ENCODE results near the gene YIPF3. TPM values are rescaled to one million over a fixed set of nuclear protein-coding genes. Genes with fewer than 3 reads are reported as not detected.
"Not testable (repeated sequence)": the region's sequence is repeated elsewhere in the genome, so short reads cannot be mapped to it uniquely, and the experiment has no call there.

The YIPF3 gene
- total RNA-seq, 1 donor from 2014 or later: 54.3 TPM

DNA sequence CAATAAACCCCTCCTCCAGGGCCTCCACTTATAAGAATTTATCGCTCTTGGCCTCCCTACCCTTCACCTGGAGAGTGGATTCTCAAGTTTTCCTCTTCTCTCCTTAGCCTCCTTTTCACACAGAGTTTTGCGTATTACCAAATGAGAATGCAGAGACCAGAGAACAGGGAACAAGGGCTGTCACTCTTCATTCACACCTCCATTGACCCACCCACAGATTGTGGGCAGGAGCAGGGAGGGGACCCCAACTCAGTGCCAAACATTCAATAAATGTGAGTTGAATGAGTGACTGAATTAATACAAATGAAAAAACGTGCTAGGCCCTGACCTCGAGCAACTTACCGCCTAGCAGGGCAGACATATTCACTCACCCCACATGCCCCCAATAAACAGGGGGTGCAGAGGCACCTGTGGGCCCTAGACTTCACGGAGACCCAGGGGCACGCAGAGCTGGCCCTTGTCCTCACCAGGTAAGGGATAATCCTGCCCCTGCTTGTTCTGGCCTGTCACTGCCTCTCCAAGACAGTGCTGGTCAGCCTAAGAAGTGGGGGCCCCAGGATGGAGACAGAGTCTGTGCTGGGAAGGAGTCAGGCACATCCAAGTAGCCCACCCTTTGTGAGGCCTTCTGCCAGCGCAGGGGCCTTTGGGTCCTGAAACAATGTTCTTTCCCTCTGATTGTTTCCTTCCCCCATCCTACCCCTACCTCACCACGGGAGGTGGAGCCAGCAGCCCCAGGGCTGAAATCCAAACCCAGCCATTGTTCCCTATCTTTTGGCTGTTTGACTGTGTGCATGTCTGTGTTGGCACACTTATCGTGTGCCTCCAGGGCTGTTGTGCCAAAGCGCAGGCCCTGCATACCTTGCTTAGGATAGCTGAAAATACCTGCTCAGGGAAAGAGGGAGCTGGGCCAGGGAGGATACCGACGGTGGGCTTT lies 47.7 kb downstream of the YIPF3 start:
- Histone ChIP-seq H3K27me3 (ENCODE audit: control insufficient read depth in 3 of 3, insufficient read depth in 3 of 3, low read length in 3 of 3) (peaks cover 0 to 12% (median 3%) of the 10 kb centered on the region in 3 donors), H3K27ac (ENCODE audit: low read depth, low read length) (no peak overlapping the region), H3K4me1 (ENCODE audit: control insufficient read depth in 3 of 3, insufficient read depth in 3 of 3, low read length in 3 of 3) (no peaks in the 10 kb centered on the region), H3K9ac (ENCODE audit: low read depth in 1 of 3, low read length in 3 of 3) (no peak overlapping the region), H3K4me3 (ENCODE audit: low read length in 3 of 3) (no peak overlapping the region), H3K9me3 (ENCODE audit: control insufficient read depth in 3 of 3, low read length in 3 of 3) (no peaks in the 10 kb centered on the region), H3K36me3 (ENCODE audit: control insufficient read depth in 3 of 3, insufficient read depth in 3 of 3, low read length in 3 of 3) (no peaks in the 10 kb centered on the region)

DNA sequence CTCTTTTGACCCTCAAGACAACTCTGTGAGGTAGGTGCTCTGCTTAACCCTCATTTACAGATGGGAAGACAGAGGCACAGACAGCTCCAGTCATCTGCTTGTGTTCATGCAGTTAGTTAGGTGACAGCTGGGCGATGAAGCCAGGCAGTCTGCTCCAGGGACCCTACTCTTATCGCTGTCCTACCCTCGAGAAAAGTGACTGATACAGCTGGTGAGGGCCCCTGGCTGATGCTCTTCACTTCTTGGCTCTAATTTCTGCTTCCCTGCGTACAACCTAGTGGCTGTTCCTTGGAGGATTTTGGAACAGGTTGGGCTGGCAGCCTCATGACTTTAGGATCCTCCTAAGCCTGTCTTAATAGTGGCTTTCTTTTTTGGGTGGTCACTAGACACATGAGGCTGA lies 48.5 kb downstream of the YIPF3 start:
- H3K9me3 ChIP-seq (ENCODE audit: control insufficient read depth in 3 of 3, low read length in 3 of 3): no peaks in the 10 kb centered on the region
- H3K9ac ChIP-seq (ENCODE audit: low read depth in 1 of 3, low read length in 3 of 3): no peak overlapping the region
- H3K4me3 ChIP-seq (ENCODE audit: low read length in 3 of 3): no peak overlapping the region
- no peaks in the 10 kb centered on the region for H3K36me3 ChIP-seq (ENCODE audit: control insufficient read depth in 3 of 3, insufficient read depth in 3 of 3, low read length in 3 of 3)
- no peaks in the 10 kb centered on the region for H3K4me1 ChIP-seq (ENCODE audit: control insufficient read depth in 3 of 3, insufficient read depth in 3 of 3, low read length in 3 of 3)
- H3K27me3 ChIP-seq (ENCODE audit: control insufficient read depth in 3 of 3, insufficient read depth in 3 of 3, low read length in 3 of 3): peaks cover 0 to 12% (median 6%) of the 10 kb centered on the region in 3 donors
- no peak overlapping the region for H3K27ac ChIP-seq (ENCODE audit: low read depth, low read length)

- H3K36me3 ChIP-seq (ENCODE audit: control insufficient read depth in 3 of 3, insufficient read depth in 3 of 3, low read length in 3 of 3): no peaks in the 10 kb centered on the region
- H3K9me3 ChIP-seq (ENCODE audit: control insufficient read depth in 3 of 3, low read length in 3 of 3): no peaks in the 10 kb centered on the region
- H3K27ac ChIP-seq (ENCODE audit: low read depth, low read length): no peak overlapping the region
- peaks cover 0 to 13% (median 8%) of the 10 kb centered on the region in 3 donors for H3K27me3 ChIP-seq (ENCODE audit: control insufficient read depth in 3 of 3, insufficient read depth in 3 of 3, low read length in 3 of 3)
- no peak overlapping the region for H3K4me3 ChIP-seq (ENCODE audit: low read length in 3 of 3)
- H3K9ac ChIP-seq (ENCODE audit: low read depth in 1 of 3, low read length in 3 of 3): no peak overlapping the region
- no peaks in the 10 kb centered on the region for H3K4me1 ChIP-seq (ENCODE audit: control insufficient read depth in 3 of 3, insufficient read depth in 3 of 3, low read length in 3 of 3)
Observed at GRCh38 chr6:43467752-43468151, 49.0 kb downstream of the YIPF3 start.

GRCh38 chr6:43467265-43467664 lies 49.5 kb downstream of the YIPF3 start:
- not testable (repeated sequence) for H3K9ac ChIP-seq (ENCODE audit: low read depth in 1 of 3, low read length in 3 of 3); H3K4me1 ChIP-seq (ENCODE audit: control insufficient read depth in 3 of 3, insufficient read depth in 3 of 3, low read length in 3 of 3); H3K36me3 ChIP-seq (ENCODE audit: control insufficient read depth in 3 of 3, insufficient read depth in 3 of 3, low read length in 3 of 3); H3K27ac ChIP-seq (ENCODE audit: low read depth, low read length); H3K9me3 ChIP-seq (ENCODE audit: control insufficient read depth in 3 of 3, low read length in 3 of 3); H3K4me3 ChIP-seq (ENCODE audit: low read length in 3 of 3)
- H3K27me3 ChIP-seq (ENCODE audit: control insufficient read depth in 3 of 3, insufficient read depth in 3 of 3, low read length in 3 of 3): peaks cover 5 to 16% (median 8%) of the 10 kb centered on the region in 3 donors

GRCh38 chr6:43465948-43466347 lies 50.8 kb downstream of the YIPF3 start:
- Histone ChIP-seq H3K4me1 (ENCODE audit: control insufficient read depth in 3 of 3, insufficient read depth in 3 of 3, low read length in 3 of 3) (no peaks in the 10 kb centered on the region), H3K27ac (ENCODE audit: low read depth, low read length) (no peak overlapping the region), H3K9ac (ENCODE audit: low read depth in 1 of 3, low read length in 3 of 3) (no peak overlapping the region), H3K36me3 (ENCODE audit: control insufficient read depth in 3 of 3, insufficient read depth in 3 of 3, low read length in 3 of 3) (no peaks in the 10 kb centered on the region), H3K27me3 (ENCODE audit: control insufficient read depth in 3 of 3, insufficient read depth in 3 of 3, low read length in 3 of 3) (peaks cover 8 to 16% (median 12%) of the 10 kb centered on the region in 3 donors), H3K9me3 (ENCODE audit: control insufficient read depth in 3 of 3, low read length in 3 of 3) (no peaks in the 10 kb centered on the region), H3K4me3 (ENCODE audit: low read length in 3 of 3) (no peak overlapping the region)

DNA sequence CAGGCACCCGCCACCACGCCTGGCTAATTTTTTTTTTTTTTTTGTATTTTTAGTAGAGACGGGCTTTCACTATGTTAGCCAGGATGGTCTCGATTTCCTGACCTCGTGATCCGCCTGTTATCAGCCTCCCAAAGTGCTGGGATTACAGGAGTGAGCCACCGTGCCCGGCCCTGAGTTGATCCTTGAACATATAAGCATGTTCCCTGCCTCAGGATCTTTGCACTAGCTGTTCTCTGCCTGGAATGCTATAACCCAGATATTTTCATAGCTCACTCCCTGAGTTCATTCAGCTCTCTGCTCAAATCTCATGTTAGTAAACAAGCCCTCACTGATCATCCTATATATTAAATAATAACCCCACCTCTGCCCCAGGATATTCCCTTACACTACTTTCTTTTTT lies 52.4 kb downstream of the YIPF3 start:
- no peaks in the 10 kb centered on the region for H3K9me3 ChIP-seq (ENCODE audit: control insufficient read depth in 3 of 3, low read length in 3 of 3)
- no peak overlapping the region for H3K9ac ChIP-seq (ENCODE audit: low read depth in 1 of 3, low read length in 3 of 3)
- H3K4me3 ChIP-seq (ENCODE audit: low read length in 3 of 3): no peak overlapping the region
- no peaks in the 10 kb centered on the region for H3K36me3 ChIP-seq (ENCODE audit: control insufficient read depth in 3 of 3, insufficient read depth in 3 of 3, low read length in 3 of 3)
- H3K27ac ChIP-seq (ENCODE audit: low read depth, low read length): no peak overlapping the region
- H3K4me1 ChIP-seq (ENCODE audit: control insufficient read depth in 3 of 3, insufficient read depth in 3 of 3, low read length in 3 of 3): no peaks in the 10 kb centered on the region
- peaks cover 11 to 21% (median 12%) of the 10 kb centered on the region in 3 donors for H3K27me3 ChIP-seq (ENCODE audit: control insufficient read depth in 3 of 3, insufficient read depth in 3 of 3, low read length in 3 of 3)

DNA sequence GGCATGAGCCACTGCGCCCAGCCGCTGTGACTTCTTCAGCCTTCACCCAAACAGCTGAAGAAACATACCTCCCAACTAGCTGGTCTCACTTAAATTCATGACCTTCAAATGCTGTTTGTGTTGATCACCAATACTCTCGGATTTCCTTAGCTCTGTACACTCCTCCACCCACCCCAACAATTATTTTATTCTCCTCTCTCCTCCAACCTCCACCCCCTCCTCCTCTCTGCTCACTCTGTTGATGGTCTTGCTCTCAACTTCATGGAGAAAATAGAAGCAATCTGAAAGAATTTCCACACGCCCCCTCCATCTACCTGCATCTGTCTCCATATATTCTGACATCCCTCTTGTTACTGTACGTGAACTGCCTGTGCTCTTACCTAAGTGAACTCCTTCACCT lies 54.8 kb downstream of the YIPF3 start:
- Histone ChIP-seq H3K4me1 (ENCODE audit: control insufficient read depth in 3 of 3, insufficient read depth in 3 of 3, low read length in 3 of 3) (no peaks in the 10 kb centered on the region), H3K9me3 (ENCODE audit: control insufficient read depth in 3 of 3, low read length in 3 of 3) (no peaks in the 10 kb centered on the region), H3K9ac (ENCODE audit: low read depth in 1 of 3, low read length in 3 of 3) (no peak overlapping the region), H3K27me3 (ENCODE audit: control insufficient read depth in 3 of 3, insufficient read depth in 3 of 3, low read length in 3 of 3) (peaks cover 14 to 15% (median 15%) of the 10 kb centered on the region in 3 donors), H3K27ac (ENCODE audit: low read depth, low read length) (no peak overlapping the region), H3K4me3 (ENCODE audit: low read length in 3 of 3) (no peak overlapping the region), H3K36me3 (ENCODE audit: control insufficient read depth in 3 of 3, insufficient read depth in 3 of 3, low read length in 3 of 3) (no peaks in the 10 kb centered on the region)

Small RNA genes within 50 kb of the gene (small RNA-seq; reads per million reads assigned to genes)
- gene RF00426 (not detected), gene RNU6-1113P (not detected)

Other genes with a start within 250 kb of the YIPF3 start
- not detected for gene SLC22A7, start 218.7 kb downstream of the YIPF3 start, total RNA-seq
- 2.1 TPM for gene CRIP3, start 208.1 kb downstream of the YIPF3 start, total RNA-seq
- gene ZNF318, start 147.3 kb downstream of the YIPF3 start, total RNA-seq: 6.3 TPM
- 8.9 TPM for gene ABCC10, start 89.4 kb downstream of the YIPF3 start, total RNA-seq
- 1.6 TPM for gene DLK2, start 61.4 kb downstream of the YIPF3 start, total RNA-seq
- gene TJAP1, start 39.4 kb downstream of the YIPF3 start, total RNA-seq: 7.8 TPM
- gene LRRC73, start 6.6 kb downstream of the YIPF3 start, total RNA-seq: 0.52 TPM
- 21.9 TPM for gene POLR1C, start 163 bp upstream of the YIPF3 start, total RNA-seq
- gene XPO5, start 59.1 kb upstream of the YIPF3 start, total RNA-seq: 35.0 TPM
- 9.9 TPM for gene POLH, start 59.3 kb upstream of the YIPF3 start, total RNA-seq
- gene GTPBP2, start 112.3 kb upstream of the YIPF3 start, total RNA-seq: 30.8 TPM
- gene MAD2L1BP, start 118.9 kb upstream of the YIPF3 start, total RNA-seq: 25.1 TPM
- 0.52 TPM for gene RSPH9, start 128.1 kb upstream of the YIPF3 start, total RNA-seq
- 44.4 TPM for gene MRPS18A, start 170.9 kb upstream of the YIPF3 start, total RNA-seq